ENCODE measurements around the gene COX15. TPM values are rescaled to one million over a fixed set of nuclear protein-coding genes. Genes with fewer than 3 reads are reported as not detected.

COX15 gene
- total RNA-seq, 4 donors from 2014 or later: 30.3 to 63.9 (median 41.0) TPM

DNA sequence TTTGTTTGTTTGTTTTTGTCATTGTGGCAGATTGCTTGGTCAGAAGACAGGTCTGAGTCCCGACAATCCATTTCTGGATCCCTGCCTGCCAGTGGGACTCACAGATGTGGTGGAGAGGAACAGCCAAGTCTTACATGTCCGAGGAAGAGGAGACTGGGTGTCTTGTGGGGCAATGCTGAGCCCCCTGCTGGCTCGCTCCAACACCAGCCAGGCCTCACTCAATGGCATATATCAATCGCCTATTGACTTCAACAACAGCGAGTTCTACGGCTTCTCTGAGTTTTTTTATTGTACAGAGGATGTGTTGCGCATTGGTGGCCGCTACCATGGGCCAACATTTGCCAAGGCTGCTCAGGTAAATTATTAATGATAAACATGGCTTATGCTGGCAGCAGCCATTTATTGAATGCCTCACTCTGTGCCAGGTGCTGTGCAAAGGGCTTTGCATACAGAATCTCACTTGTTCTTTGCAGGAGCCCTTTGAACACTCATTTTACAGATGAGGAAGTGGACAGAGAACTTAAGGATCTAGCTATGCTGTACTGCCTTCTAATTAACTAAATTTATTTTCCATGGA, 33.3 kb downstream of the COX15 start:
- H3K4me1 ChIP-seq: no peaks in the 10 kb centered on the region
- no peaks in the 10 kb centered on the region for H3K9me3 ChIP-seq
- peaks cover 35 to 39% of the 10 kb centered on the region in 2 donors for H3K36me3 ChIP-seq
- WGBS, 2 donors: 88 to 94% methylated on average over 8 of the region's 8 CpGs
- H3K27me3 ChIP-seq: no peaks in the 10 kb centered on the region
- TF ChIP-seq CTCF (IDR thresholded peaks at IDR 0.05) (no peak), POLR2A (IDR thresholded peaks at IDR 0.05) (no peak)
- no peak overlapping the region for H3K4me3 ChIP-seq (replicated peaks in 1 of 3)
- DNase-seq: no peak
- intact Hi-C loops (cut with DNase I): no loop called here
- no peak overlapping the region for H3K27ac ChIP-seq

DNA sequence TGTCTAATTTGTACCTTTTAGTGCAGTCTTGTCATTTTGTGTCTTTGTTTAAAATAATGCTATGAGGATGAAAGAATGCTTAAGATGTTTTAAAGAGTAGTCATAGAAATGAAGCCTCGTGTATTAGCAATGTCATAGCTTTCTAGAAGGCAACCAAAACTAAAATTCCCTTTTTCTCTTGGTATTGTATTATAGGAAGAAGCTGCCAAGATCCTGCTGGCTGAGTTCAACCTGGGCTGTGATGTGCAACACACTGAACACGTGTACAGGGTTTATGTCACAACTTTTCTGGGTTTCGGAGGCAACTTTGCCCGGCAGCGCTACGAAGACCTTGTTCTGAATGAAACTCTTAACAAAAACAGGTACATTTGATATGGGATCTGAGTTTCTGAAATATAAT, 36.2 kb downstream of the COX15 start:
- intact Hi-C loops (cut with DNase I): no loop called here
- H3K27ac ChIP-seq: no peak overlapping the region
- H3K36me3 ChIP-seq: peaks cover 27 to 30% of the 10 kb centered on the region in 2 donors
- TF ChIP-seq POLR2A (IDR thresholded peaks at IDR 0.05) (no peak), CTCF (IDR thresholded peaks at IDR 0.05) (no peak)
- no peaks in the 10 kb centered on the region for H3K4me1 ChIP-seq
- H3K4me3 ChIP-seq (replicated peaks in 1 of 3): no peak overlapping the region
- no peaks in the 10 kb centered on the region for H3K9me3 ChIP-seq
- no peaks in the 10 kb centered on the region for H3K27me3 ChIP-seq
- DNase-seq: no peak
- 94 to 96% methylated on average over 6 of the region's 6 CpGs for WGBS, 2 donors

DNA sequence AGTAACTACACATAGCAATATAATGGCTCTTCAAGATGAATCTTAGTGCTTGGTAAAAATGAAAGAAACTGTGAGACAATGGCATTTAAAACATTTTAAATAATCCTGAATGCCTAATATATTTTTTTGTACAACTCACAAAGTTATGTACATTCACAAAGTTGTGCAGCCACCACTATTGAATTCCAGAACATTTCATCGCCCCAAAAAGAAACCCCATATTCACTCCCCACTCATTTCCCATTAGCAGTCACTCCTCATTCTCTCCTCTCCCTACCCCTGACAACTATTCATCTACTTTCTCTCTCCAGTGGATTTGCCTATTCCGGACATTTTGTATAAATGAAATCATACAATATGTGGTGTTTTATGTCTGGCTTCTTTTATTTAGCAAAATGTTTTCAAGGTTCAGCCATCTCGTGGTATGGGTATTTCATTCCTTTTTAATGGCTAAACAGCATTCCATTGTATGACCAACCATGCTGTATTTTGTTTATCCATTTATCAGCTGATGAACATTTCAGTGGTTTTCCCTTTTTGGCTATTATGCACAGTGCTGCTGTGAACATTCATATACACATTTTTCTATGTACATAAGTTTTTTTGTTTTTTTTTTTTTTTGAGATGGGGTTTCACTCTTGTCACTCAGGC, 37.9 kb downstream of the COX15 start:
- no peak for DNase-seq
- intact Hi-C loops (cut with DNase I): no loop called here
- H3K36me3 ChIP-seq: peaks cover 27 to 30% of the 10 kb centered on the region in 2 donors
- no peak for TF ChIP-seq POLR2A (IDR thresholded peaks at IDR 0.05)
- no peak for TF ChIP-seq CTCF (IDR thresholded peaks at IDR 0.05)
- WGBS, 2 donors: 94% methylated on average over 3 of the region's 3 CpGs
- no peaks in the 10 kb centered on the region for H3K27me3 ChIP-seq
- no peak overlapping the region for H3K4me3 ChIP-seq (replicated peaks in 1 of 3)
- no peak overlapping the region for H3K27ac ChIP-seq
- H3K9me3 ChIP-seq: no peaks in the 10 kb centered on the region
- H3K4me1 ChIP-seq: no peaks in the 10 kb centered on the region

DNA sequence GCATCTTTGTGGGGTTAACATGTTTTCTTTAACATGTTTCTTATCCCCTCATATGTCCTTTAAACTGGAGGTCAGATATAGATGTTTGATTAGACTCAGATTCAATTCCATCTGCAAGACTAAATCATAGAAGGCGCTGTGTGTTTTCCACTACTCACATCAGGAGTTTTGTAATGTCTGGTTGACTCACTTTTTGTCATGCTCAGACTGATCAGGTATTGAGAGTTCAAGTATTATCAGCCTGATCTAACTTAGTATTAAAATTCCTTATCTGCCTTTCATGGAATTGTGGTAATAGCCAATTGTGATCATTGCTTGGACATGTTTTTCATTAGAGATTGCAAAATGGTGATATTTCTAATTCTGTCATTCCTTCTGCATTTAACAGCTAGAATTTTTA, 42.5 kb downstream of the COX15 start:
- no peak overlapping the region for H3K4me3 ChIP-seq (replicated peaks in 1 of 3)
- no peak for TF ChIP-seq CTCF (IDR thresholded peaks at IDR 0.05)
- TF ChIP-seq POLR2A (IDR thresholded peaks at IDR 0.05): no peak
- H3K4me1 ChIP-seq: no peaks in the 10 kb centered on the region
- no peak for DNase-seq
- H3K36me3 ChIP-seq: peaks cover 0 to 6% of the 10 kb centered on the region in 2 donors
- H3K27me3 ChIP-seq: no peaks in the 10 kb centered on the region
- intact Hi-C loops (cut with DNase I): no loop called here
- WGBS, 2 donors: 93 to 98% methylated on average over 1 of the region's 1 CpG
- no peak overlapping the region for H3K27ac ChIP-seq
- no peaks in the 10 kb centered on the region for H3K9me3 ChIP-seq

DNA sequence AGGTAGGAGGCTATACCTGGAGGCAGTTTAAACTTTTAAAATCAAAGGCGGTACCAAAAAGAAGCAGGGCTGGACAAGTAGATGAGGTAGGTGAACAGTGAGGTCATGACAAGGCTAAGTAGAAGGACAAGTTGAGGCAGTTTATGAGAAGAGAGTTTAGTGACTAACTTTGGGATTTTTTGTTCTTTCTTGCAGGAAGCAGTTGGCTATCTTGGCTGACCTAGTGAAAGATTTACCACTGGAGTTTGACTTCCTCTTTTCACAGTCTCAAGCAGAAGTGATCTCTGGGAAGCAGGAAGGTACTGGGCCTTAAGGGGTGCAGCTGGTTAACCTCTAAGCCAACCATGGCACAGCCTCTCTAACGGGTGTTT, 46.3 kb downstream of the COX15 start:
- no peak for DNase-seq
- 81 to 88% methylated on average over 2 of the region's 2 CpGs for WGBS, 2 donors
- intact Hi-C loops (cut with DNase I): no loop called here
- TF ChIP-seq CTCF (IDR thresholded peaks at IDR 0.05): no peak
- TF ChIP-seq POLR2A (IDR thresholded peaks at IDR 0.05): no peak
- Histone ChIP-seq H3K36me3 (peaks cover 0 to 1% of the 10 kb centered on the region in 2 donors), H3K4me3 (replicated peaks in 1 of 3) (no peak overlapping the region), H3K27me3 (no peaks in the 10 kb centered on the region), H3K9me3 (no peaks in the 10 kb centered on the region), H3K27ac (no peak overlapping the region), H3K4me1 (peaks cover 11 to 15% of the 10 kb centered on the region in 2 donors)

Data from thyroid gland (tissue), 4 donors.